Activated T-helper 17 cell treated with anti-CD3 and anti-CD28 coated beads, Interleukin-2, amount 50 U/mL, for 72 hours (primary cell): ENCODE data around the gene GNG7. TPM values are rescaled to one million over a fixed set of nuclear protein-coding genes. Genes with fewer than 3 reads are reported as not detected.
"Not testable (repeated sequence)": the region's sequence is repeated elsewhere in the genome, so short reads cannot be mapped to it uniquely, and the experiment has no call there.

ENCODE experiments used
- ATAC-seq: fragments of 150-1000 bp; cut with Tn5 transposase; replicated peaks from 2 replicates; pipeline ENCODE4 v1.10.0; 2021; ENCODE audit warnings: mild to moderate bottlenecking, moderate library complexity
- H3K27ac Mint-ChIP-seq: one replicate; pipeline ENCODE4 v1.8.0; 2022; ENCODE audit warnings: mixed read lengths
- H3K27me3 Mint-ChIP-seq: one replicate; pipeline ENCODE4 v1.8.0; 2022; ENCODE audit warnings: mixed read lengths
- H3K36me3 Mint-ChIP-seq: one replicate; pipeline ENCODE4 v1.8.0; 2022; ENCODE audit warnings: low read depth, mild to moderate bottlenecking, mixed read lengths
- H3K4me1 Mint-ChIP-seq: one replicate; pipeline ENCODE4 v1.8.0; 2022; ENCODE audit warnings: mixed read lengths
- H3K4me3 Mint-ChIP-seq: one replicate; pipeline ENCODE4 v1.8.0; 2022; ENCODE audit warnings: mild to moderate bottlenecking, mixed read lengths
- H3K9me3 Mint-ChIP-seq: one replicate; pipeline ENCODE4 v1.8.0; 2022; ENCODE audit warnings: mixed read lengths
- total RNA-seq, 2 donors: library from RNA; stranded (reverse); gene quantifications; one replicate each; pipeline ENCODE4 v1.2.3, GENCODE V29; 2022

The GNG7 gene
- total RNA-seq, 2 donors from 2014 or later: 0.29 TPM; not detected in 1

GRCh38 chr19:2720777-2721569, 18.5 kb upstream of the GNG7 start, which contains the start of gene DIRAS1:
Gene DIRAS1, minus strand, starts transcription at chr19:2721372. Its CDS starts 3,566 bp downstream, at chr19:2717806.
- Mint-ChIP-seq H3K4me3 (peak within 1 kb of the TSS; percentile 27), H3K27ac (no peak within 1 kb of the TSS), H3K36me3 (no peaks in the 10 kb centered on the region), H3K27me3 (peaks cover 12% of the 10 kb centered on the region), H3K4me1 (no peaks in the 10 kb centered on the region), H3K9me3 (no peaks in the 10 kb centered on the region)
- no peak for ATAC-seq

DNA sequence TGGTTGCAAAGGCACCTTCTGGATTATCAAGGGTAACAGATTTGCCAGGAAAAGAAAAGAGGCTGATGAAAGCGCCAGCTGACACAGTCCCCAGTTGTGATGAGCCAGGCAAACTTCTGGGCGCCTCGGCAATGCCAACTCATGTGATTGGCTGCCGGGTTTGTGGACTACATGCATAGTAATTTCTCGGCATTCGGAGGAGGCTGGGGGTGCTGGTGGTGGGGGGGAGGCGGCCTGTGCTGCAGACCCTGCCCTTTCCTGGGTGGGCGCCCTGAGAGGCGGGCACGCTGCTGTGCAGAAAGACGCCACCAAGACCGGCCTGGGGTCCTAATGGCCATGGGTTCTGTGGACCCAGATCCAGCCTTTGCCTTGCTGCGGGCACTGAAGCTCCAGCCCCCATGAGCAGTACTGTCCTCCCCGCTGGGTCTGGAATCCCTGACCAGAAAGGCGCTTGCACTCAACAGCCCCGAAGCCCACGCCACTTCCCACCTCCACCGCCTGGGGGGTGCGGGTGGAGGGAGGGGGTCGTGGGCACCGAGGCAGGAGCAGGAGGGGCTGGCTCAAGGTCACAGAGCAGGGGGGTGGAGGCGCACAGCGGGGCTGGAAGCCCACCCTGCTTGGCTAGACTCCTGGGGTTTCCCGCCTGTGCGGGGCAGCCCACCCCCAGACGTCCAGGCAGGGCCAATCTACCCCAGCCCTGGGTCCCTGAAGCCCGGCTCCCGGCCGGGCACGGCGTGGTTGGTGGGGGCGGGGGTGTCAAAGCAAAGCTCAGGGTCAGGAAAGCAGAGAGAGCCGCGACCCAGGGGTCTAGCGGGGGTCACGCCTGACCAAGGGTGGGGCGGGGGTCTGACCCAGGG, 17.7 kb upstream of the GNG7 start:
- ATAC-seq: no peak
- peaks cover 7% of the 10 kb centered on the region for H3K9me3 Mint-ChIP-seq
- no peak overlapping the region for H3K27ac Mint-ChIP-seq
- peaks cover 15% of the 10 kb centered on the region for H3K27me3 Mint-ChIP-seq
- peak overlapping the region; percentile 19 for H3K4me3 Mint-ChIP-seq
- no peaks in the 10 kb centered on the region for H3K36me3 Mint-ChIP-seq
- no peaks in the 10 kb centered on the region for H3K4me1 Mint-ChIP-seq

DNA sequence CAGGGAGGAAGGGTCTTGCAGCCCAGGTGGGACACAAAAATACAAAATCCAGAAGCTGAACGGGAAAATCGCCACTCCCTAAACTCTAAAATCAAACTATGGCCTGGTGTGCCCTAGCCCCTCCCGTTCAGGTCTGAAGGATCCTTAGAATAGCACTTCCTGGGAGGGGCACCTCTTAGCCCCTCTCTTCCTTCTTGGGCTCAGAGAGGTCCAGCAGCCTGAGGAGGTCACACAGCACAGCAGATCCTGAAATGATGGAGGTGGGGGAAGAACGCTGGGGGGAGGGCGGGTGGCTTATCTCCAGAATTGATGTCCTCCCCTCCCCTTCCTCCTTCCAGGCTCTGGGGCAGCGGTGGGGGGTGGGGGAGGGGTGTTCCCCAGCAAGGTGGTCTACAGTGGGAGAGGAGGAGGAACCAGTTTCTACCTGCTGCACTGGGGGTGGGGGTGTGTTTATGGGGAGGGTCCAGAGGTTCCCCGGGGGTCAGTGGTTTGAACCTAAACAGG, 16.8 kb upstream of the GNG7 start:
- Mint-ChIP-seq H3K27ac (no peak overlapping the region), H3K9me3 (peaks cover 10% of the 10 kb centered on the region), H3K36me3 (no peaks in the 10 kb centered on the region), H3K4me3 (no peak overlapping the region), H3K27me3 (peaks cover 13% of the 10 kb centered on the region), H3K4me1 (no peaks in the 10 kb centered on the region)
- ATAC-seq: no peak

GRCh38 chr19:2717638-2718541, 15.4 kb upstream of the GNG7 start:
- Mint-ChIP-seq H3K27me3 (peaks cover 10% of the 10 kb centered on the region), H3K9me3 (peaks cover 10% of the 10 kb centered on the region), H3K36me3 (no peaks in the 10 kb centered on the region), H3K4me3 (no peak overlapping the region), H3K4me1 (no peaks in the 10 kb centered on the region), H3K27ac (no peak overlapping the region)
- ATAC-seq: no peak

DNA sequence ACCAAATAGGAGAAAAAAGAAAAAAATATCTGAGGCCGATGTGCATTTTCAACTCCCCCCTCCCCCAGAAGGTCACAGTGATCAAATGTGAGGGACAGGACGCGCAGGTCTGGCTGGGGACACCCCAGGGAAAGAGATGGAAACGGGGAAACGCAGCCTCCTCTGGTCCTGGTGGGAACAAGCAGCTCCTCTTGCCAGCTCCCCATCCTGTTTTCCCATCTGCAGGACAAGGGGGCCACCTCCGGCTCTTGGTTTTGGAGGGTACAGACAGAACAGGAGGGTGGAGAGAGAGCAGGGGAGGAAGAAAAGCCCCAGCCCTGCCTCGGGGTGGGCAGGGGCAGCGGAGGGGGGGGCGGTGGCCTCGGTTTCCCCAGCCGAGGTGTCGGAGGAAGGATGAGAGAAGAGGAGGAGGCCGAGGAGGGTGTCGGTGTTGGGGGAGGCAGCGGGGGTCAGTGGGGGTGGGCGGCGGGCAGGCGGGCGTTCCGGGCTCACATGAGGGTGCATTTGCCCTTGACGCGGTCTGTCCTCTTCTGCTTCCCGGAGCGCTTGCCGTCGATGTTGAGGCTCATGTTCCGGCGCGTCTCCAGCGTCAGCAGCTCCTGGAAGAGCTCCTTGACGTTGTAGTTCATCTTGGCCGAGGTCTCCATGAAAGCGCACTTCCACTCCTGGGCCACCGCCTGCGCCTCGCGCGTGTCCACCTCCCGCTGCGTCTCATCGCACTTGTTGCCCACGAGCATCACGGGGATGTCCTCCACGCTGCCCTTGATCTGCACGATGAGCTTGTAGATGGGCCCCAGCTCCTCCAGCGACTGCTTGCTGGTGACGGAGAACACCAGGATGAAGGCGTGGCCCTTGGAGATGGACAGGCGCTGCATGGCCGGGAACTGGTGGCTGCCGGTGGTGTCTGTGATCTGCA, 14.5 kb upstream of the GNG7 start:
- no peak for ATAC-seq
- no peak overlapping the region for H3K27ac Mint-ChIP-seq
- H3K36me3 Mint-ChIP-seq: no peaks in the 10 kb centered on the region
- no peaks in the 10 kb centered on the region for H3K4me1 Mint-ChIP-seq
- H3K9me3 Mint-ChIP-seq: peaks cover 10% of the 10 kb centered on the region
- peaks cover 10% of the 10 kb centered on the region for H3K27me3 Mint-ChIP-seq
- H3K4me3 Mint-ChIP-seq: no peak overlapping the region

GRCh38 chr19:2716275-2716650, 13.8 kb upstream of the GNG7 start:
- Mint-ChIP-seq H3K27ac (no peak overlapping the region), H3K4me1 (no peaks in the 10 kb centered on the region), H3K36me3 (no peaks in the 10 kb centered on the region), H3K27me3 (peaks cover 10% of the 10 kb centered on the region), H3K9me3 (peaks cover 10% of the 10 kb centered on the region), H3K4me3 (no peak overlapping the region)
- ATAC-seq: no peak

- Mint-ChIP-seq H3K36me3 (no peaks in the 10 kb centered on the region), H3K27me3 (peaks cover 10% of the 10 kb centered on the region), H3K27ac (no peak overlapping the region), H3K4me1 (no peaks in the 10 kb centered on the region), H3K4me3 (no peak overlapping the region), H3K9me3 (peaks cover 10% of the 10 kb centered on the region)
- no peak for ATAC-seq
Measured at GRCh38 chr19:2715470-2716274, 13.2 kb upstream of the GNG7 start.

GRCh38 chr19:2714531-2715269, 12.2 kb upstream of the GNG7 start:
- Mint-ChIP-seq H3K27ac (no peak overlapping the region), H3K36me3 (no peaks in the 10 kb centered on the region), H3K4me3 (no peak overlapping the region), H3K9me3 (peaks cover 10% of the 10 kb centered on the region), H3K4me1 (no peaks in the 10 kb centered on the region), H3K27me3 (peaks cover 7% of the 10 kb centered on the region)
- no peak for ATAC-seq

DNA sequence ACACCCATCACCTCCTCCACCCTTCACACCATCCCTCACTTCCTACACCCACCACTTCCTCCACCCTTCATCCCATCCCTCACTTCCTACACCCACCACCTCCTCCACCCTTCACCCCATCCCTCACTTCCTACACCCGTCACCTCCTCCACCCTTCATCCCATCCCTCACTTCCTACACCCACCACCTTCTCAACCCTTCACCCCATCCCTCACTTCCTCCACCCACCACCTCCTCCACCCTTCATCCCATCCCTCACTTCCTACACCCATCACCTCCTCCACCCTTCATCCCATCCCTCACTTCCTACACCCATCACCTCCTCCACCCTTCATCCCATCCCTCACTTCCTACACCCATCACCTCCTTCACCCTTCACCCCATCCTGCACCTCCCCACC, 11.6 kb upstream of the GNG7 start:
- not testable (repeated sequence) for ATAC-seq, H3K36me3 Mint-ChIP-seq, H3K9me3 Mint-ChIP-seq, H3K27ac Mint-ChIP-seq, H3K27me3 Mint-ChIP-seq, H3K4me1 Mint-ChIP-seq, H3K4me3 Mint-ChIP-seq

GRCh38 chr19:2713170-2713569, 10.7 kb upstream of the GNG7 start:
- H3K36me3 Mint-ChIP-seq, H3K27me3 Mint-ChIP-seq, H3K9me3 Mint-ChIP-seq, H3K4me3 Mint-ChIP-seq, H3K27ac Mint-ChIP-seq, ATAC-seq, H3K4me1 Mint-ChIP-seq: not testable (repeated sequence)

- H3K27ac Mint-ChIP-seq: no peak overlapping the region
- H3K36me3 Mint-ChIP-seq: no peaks in the 10 kb centered on the region
- H3K4me1 Mint-ChIP-seq: no peaks in the 10 kb centered on the region
- peaks cover 10% of the 10 kb centered on the region for H3K9me3 Mint-ChIP-seq
- no peak for ATAC-seq
- H3K4me3 Mint-ChIP-seq: no peak overlapping the region
- peaks cover 3% of the 10 kb centered on the region for H3K27me3 Mint-ChIP-seq
Measured at GRCh38 chr19:2711875-2712205, 9.3 kb upstream of the GNG7 start.

DNA sequence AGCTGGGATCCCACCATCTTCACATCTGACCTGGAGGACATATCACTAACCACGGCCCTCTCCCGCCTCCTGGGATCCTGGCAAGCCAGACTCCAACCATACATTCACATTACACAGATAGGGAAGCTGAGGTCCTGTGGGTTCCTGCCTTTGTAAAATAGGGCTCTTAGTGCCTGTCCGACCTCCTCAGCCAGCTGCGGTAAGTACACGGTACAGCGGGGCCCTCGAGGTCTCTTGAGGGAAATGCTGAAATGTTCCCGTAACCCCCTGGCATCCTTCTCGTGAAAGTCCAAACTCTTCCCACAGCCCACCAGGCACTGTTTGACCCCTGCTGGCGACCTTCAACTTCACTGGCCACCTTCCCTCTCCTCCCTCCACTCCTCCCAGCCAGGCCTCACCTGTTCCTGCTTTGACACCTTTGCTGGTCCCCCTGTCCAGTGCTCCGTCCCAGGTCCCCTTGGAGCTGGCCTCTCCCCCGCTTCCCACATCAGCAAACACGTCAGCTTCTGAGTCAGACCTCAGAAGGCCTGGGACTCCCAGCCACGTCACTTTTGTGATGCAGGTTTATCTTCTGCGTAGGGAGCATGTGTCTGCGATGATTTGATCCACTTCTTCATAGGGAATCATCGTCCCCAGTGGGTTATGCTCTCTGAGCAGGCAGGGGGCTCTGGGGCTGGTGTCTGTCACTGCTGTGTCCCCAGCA, 8.8 kb upstream of the GNG7 start:
- ATAC-seq: no peak
- no peak overlapping the region for H3K27ac Mint-ChIP-seq
- peaks cover 3% of the 10 kb centered on the region for H3K27me3 Mint-ChIP-seq
- H3K4me1 Mint-ChIP-seq: no peaks in the 10 kb centered on the region
- H3K36me3 Mint-ChIP-seq: no peaks in the 10 kb centered on the region
- no peak overlapping the region for H3K4me3 Mint-ChIP-seq
- peaks cover 10% of the 10 kb centered on the region for H3K9me3 Mint-ChIP-seq
